ENCODE results near the gene KRT7. TPM values are rescaled to one million over a fixed set of nuclear protein-coding genes. Genes with fewer than 3 reads are reported as not detected.
A peak's percentile ranks its signal among the peaks of the same experiment; 100 is the strongest.

The KRT7 gene
- total RNA-seq = not detected

DNA sequence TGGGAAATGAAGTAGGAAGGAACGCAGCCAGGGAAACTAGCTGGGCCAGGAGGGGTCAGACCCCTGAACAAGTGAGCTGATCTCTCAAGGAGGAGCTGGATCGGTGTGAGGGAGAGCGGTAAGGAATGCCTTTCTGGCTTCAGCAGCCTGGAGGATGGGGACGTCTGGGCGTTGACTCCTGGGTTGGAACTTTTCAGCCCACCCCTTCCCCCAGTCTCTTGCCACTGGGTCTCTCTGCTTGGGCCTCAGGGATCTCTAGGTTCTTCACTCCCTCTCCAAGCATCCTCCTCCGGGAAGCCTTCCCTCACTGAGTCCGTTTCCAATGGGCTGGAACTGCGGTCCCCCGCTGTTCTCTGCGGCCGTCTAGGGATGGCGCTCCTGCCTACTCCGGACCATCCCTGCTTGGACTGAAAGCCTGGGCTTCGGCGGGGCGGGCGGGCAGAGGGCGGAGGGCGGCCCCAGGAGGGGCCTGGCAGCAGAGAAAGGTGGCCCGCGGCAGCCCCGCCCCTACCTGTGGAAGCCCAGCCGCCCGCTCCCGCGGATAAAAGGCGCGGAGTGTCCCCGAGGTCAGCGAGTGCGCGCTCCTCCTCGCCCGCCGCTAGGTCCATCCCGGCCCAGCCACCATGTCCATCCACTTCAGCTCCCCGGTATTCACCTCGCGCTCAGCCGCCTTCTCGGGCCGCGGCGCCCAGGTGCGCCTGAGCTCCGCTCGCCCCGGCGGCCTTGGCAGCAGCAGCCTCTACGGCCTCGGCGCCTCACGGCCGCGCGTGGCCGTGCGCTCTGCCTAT lies at the start of gene KRT7:
KRT7 (plus strand) TSS at position 570 of the 788 bp plus-strand sequence; CDS start at position 624, 54 bp downstream.
- Histone ChIP-seq H3K4me1 (ENCODE audit: control insufficient read depth in 3 of 3, insufficient read depth in 3 of 3, low read length in 3 of 3) (peaks cover 19 to 23% (median 19%) of the 10 kb centered on the region in 3 donors), H3K36me3 (ENCODE audit: control insufficient read depth in 3 of 3, insufficient read depth in 3 of 3, low read length in 3 of 3) (no peaks in the 10 kb centered on the region), H3K27me3 (ENCODE audit: control insufficient read depth in 3 of 3, insufficient read depth in 3 of 3, low read length in 3 of 3) (peaks cover 25 to 41% (median 38%) of the 10 kb centered on the region in 3 donors), H3K27ac (ENCODE audit: low read depth, low read length) (no peak within 1 kb of the TSS), H3K4me3 (ENCODE audit: low read length in 3 of 3) (no peak within 1 kb of the TSS), H3K9me3 (ENCODE audit: control insufficient read depth in 3 of 3, low read length in 3 of 3) (no peaks in the 10 kb centered on the region), H3K9ac (ENCODE audit: low read depth in 1 of 3, low read length in 3 of 3) (no peak within 1 kb of the TSS)

- peak overlapping the region; percentile 36 for H3K27ac ChIP-seq (ENCODE audit: low read depth, low read length)
- H3K27me3 ChIP-seq (ENCODE audit: control insufficient read depth in 3 of 3, insufficient read depth in 3 of 3, low read length in 3 of 3) = peaks cover 0 to 2% (median 0%) of the 10 kb centered on the region in 3 donors
- H3K4me1 ChIP-seq (ENCODE audit: control insufficient read depth in 3 of 3, insufficient read depth in 3 of 3, low read length in 3 of 3) = peaks cover 4 to 47% (median 35%) of the 10 kb centered on the region in 3 donors
- no peaks in the 10 kb centered on the region for H3K36me3 ChIP-seq (ENCODE audit: control insufficient read depth in 3 of 3, insufficient read depth in 3 of 3, low read length in 3 of 3)
- H3K4me3 ChIP-seq (ENCODE audit: low read length in 3 of 3) = no peak overlapping the region
- H3K9me3 ChIP-seq (ENCODE audit: control insufficient read depth in 3 of 3, low read length in 3 of 3) = no peaks in the 10 kb centered on the region
- H3K9ac ChIP-seq (ENCODE audit: low read depth in 1 of 3, low read length in 3 of 3) = peak overlapping the region in 2 of 3 donors; percentile 33 to 51
These were observed 49.5 kb upstream of the KRT7 start for GRCh38 chr12:52183544-52183910.

DNA sequence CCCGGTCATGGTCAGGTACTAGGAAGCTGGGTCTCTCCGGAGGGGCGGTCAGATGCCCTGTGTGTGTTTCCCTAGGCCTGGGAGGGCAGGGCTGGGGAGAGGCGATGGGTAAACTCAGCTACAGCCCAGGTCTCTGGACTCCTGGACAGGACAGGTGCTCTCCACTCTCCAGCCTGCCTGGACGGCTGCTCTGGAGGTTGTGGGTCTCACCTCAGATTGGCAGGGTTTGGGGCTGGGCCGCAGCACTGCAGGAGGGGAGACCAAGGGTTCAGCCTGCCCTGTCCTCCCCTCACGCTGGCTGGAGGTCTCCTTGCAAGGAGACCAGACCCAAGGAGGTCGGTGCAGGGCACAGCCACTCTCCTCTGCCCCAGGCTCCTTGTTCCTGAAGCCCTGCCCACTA lies 49.1 kb upstream of the KRT7 start:
- Histone ChIP-seq H3K9me3 (ENCODE audit: control insufficient read depth in 3 of 3, low read length in 3 of 3) (no peaks in the 10 kb centered on the region), H3K9ac (ENCODE audit: low read depth in 1 of 3, low read length in 3 of 3) (no peak overlapping the region), H3K27me3 (ENCODE audit: control insufficient read depth in 3 of 3, insufficient read depth in 3 of 3, low read length in 3 of 3) (peaks cover 0 to 2% (median 0%) of the 10 kb centered on the region in 3 donors), H3K27ac (ENCODE audit: low read depth, low read length) (peak overlapping the region; percentile 36), H3K4me3 (ENCODE audit: low read length in 3 of 3) (no peak overlapping the region), H3K36me3 (ENCODE audit: control insufficient read depth in 3 of 3, insufficient read depth in 3 of 3, low read length in 3 of 3) (no peaks in the 10 kb centered on the region), H3K4me1 (ENCODE audit: control insufficient read depth in 3 of 3, insufficient read depth in 3 of 3, low read length in 3 of 3) (peaks cover 4 to 47% (median 35%) of the 10 kb centered on the region in 3 donors)

GRCh38 chr12:52184813-52185212 lies 48.2 kb upstream of the KRT7 start:
- no peaks in the 10 kb centered on the region for H3K36me3 ChIP-seq (ENCODE audit: control insufficient read depth in 3 of 3, insufficient read depth in 3 of 3, low read length in 3 of 3)
- no peaks in the 10 kb centered on the region for H3K9me3 ChIP-seq (ENCODE audit: control insufficient read depth in 3 of 3, low read length in 3 of 3)
- peaks cover 4 to 43% (median 30%) of the 10 kb centered on the region in 3 donors for H3K4me1 ChIP-seq (ENCODE audit: control insufficient read depth in 3 of 3, insufficient read depth in 3 of 3, low read length in 3 of 3)
- peaks cover 0 to 2% (median 0%) of the 10 kb centered on the region in 3 donors for H3K27me3 ChIP-seq (ENCODE audit: control insufficient read depth in 3 of 3, insufficient read depth in 3 of 3, low read length in 3 of 3)
- no peak overlapping the region for H3K4me3 ChIP-seq (ENCODE audit: low read length in 3 of 3)
- H3K27ac ChIP-seq (ENCODE audit: low read depth, low read length) = no peak overlapping the region
- H3K9ac ChIP-seq (ENCODE audit: low read depth in 1 of 3, low read length in 3 of 3) = no peak overlapping the region

DNA sequence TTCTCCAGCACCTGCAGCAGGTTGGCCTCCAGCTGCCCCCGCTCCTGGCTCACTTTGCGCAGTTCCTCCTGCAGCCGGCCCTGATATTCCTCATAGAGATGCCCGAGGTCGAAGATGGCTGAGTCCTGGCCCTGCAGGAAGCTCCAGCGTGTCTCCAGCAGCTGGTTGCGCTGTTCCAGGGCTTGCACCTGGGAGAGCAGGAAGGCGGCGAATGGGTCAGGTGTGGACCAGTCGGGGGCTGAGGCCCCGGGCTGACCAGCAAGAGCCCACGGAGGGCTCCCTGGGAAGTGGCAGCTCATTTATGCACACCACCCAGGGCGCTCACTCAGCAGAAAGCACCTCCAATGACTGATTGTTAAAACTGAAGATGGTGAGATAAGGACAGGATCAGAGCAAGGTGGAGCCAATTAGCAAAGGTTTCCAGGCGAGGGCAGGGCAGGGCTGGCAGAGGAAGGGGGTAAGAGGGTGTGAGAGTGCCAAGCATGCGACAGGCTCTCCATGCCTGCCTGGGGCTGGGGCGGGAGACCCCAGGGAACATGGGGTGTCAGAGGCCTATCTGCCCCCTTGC lies 47.6 kb upstream of the KRT7 start:
- H3K27ac ChIP-seq (ENCODE audit: low read depth, low read length) = no peak overlapping the region
- H3K36me3 ChIP-seq (ENCODE audit: control insufficient read depth in 3 of 3, insufficient read depth in 3 of 3, low read length in 3 of 3) = no peaks in the 10 kb centered on the region
- H3K4me1 ChIP-seq (ENCODE audit: control insufficient read depth in 3 of 3, insufficient read depth in 3 of 3, low read length in 3 of 3) = peaks cover 4 to 43% (median 30%) of the 10 kb centered on the region in 3 donors
- H3K4me3 ChIP-seq (ENCODE audit: low read length in 3 of 3) = no peak overlapping the region
- no peak overlapping the region for H3K9ac ChIP-seq (ENCODE audit: low read depth in 1 of 3, low read length in 3 of 3)
- H3K9me3 ChIP-seq (ENCODE audit: control insufficient read depth in 3 of 3, low read length in 3 of 3) = no peaks in the 10 kb centered on the region
- peaks cover 0 to 2% (median 0%) of the 10 kb centered on the region in 3 donors for H3K27me3 ChIP-seq (ENCODE audit: control insufficient read depth in 3 of 3, insufficient read depth in 3 of 3, low read length in 3 of 3)

- Histone ChIP-seq H3K4me1 (ENCODE audit: control insufficient read depth in 3 of 3, insufficient read depth in 3 of 3, low read length in 3 of 3) (peaks cover 4 to 48% (median 35%) of the 10 kb centered on the region in 3 donors), H3K4me3 (ENCODE audit: low read length in 3 of 3) (no peak overlapping the region), H3K9ac (ENCODE audit: low read depth in 1 of 3, low read length in 3 of 3) (no peak overlapping the region), H3K27me3 (ENCODE audit: control insufficient read depth in 3 of 3, insufficient read depth in 3 of 3, low read length in 3 of 3) (peaks cover 0 to 2% (median 0%) of the 10 kb centered on the region in 3 donors), H3K9me3 (ENCODE audit: control insufficient read depth in 3 of 3, low read length in 3 of 3) (no peaks in the 10 kb centered on the region), H3K36me3 (ENCODE audit: control insufficient read depth in 3 of 3, insufficient read depth in 3 of 3, low read length in 3 of 3) (no peaks in the 10 kb centered on the region), H3K27ac (ENCODE audit: low read depth, low read length) (no peak overlapping the region)
These were observed 46.8 kb upstream of the KRT7 start for GRCh38 chr12:52186118-52186840.

DNA sequence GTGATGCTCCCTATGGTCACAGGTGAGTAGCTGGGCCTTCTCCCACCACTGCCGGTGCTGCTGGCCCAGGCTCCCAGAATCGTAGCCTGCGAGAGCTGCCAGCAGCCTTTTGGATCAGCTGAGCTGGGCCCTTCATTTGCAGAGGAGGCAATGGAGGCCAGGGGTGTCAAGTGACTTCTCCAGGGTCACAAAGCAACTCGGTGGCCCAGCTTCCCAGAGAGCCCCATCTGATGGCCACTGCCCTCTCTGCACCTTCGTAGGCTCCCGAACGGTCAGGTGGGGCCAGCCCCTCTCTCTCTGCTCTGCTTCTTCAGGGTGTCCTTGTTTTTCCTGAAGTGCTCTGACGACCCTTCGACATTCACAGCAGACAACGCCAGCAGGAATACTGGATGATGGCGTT lies 45.8 kb upstream of the KRT7 start:
- no peaks in the 10 kb centered on the region for H3K27me3 ChIP-seq (ENCODE audit: control insufficient read depth in 3 of 3, insufficient read depth in 3 of 3, low read length in 3 of 3)
- H3K9me3 ChIP-seq (ENCODE audit: control insufficient read depth in 3 of 3, low read length in 3 of 3) = no peaks in the 10 kb centered on the region
- H3K27ac ChIP-seq (ENCODE audit: low read depth, low read length) = no peak overlapping the region
- H3K9ac ChIP-seq (ENCODE audit: low read depth in 1 of 3, low read length in 3 of 3) = no peak overlapping the region
- no peak overlapping the region for H3K4me3 ChIP-seq (ENCODE audit: low read length in 3 of 3)
- H3K36me3 ChIP-seq (ENCODE audit: control insufficient read depth in 3 of 3, insufficient read depth in 3 of 3, low read length in 3 of 3) = no peaks in the 10 kb centered on the region
- peaks cover 5 to 48% (median 36%) of the 10 kb centered on the region in 3 donors for H3K4me1 ChIP-seq (ENCODE audit: control insufficient read depth in 3 of 3, insufficient read depth in 3 of 3, low read length in 3 of 3)

DNA sequence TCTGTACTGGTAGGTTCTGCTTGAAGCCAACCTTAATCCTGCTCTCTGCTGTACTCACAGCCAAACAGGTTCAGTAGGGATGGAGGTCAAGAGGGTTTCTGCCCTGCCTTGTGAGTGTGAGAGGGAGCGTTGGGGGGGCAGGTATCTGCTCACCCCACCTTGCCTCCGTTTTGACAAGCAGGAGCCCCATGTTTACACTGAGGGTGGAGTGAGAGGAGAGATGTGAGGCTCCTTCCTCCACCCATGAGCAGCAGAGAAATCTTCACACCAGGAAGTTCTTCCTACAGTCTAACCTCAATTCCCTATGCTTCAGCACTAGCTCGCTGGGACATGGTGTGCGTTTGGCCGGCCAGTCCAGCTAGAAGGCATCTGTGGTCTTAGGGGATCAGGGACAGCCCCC lies 45.4 kb upstream of the KRT7 start:
- no peaks in the 10 kb centered on the region for H3K27me3 ChIP-seq (ENCODE audit: control insufficient read depth in 3 of 3, insufficient read depth in 3 of 3, low read length in 3 of 3)
- no peaks in the 10 kb centered on the region for H3K36me3 ChIP-seq (ENCODE audit: control insufficient read depth in 3 of 3, insufficient read depth in 3 of 3, low read length in 3 of 3)
- H3K9ac ChIP-seq (ENCODE audit: low read depth in 1 of 3, low read length in 3 of 3) = no peak overlapping the region
- H3K27ac ChIP-seq (ENCODE audit: low read depth, low read length) = no peak overlapping the region
- H3K4me1 ChIP-seq (ENCODE audit: control insufficient read depth in 3 of 3, insufficient read depth in 3 of 3, low read length in 3 of 3) = peaks cover 9 to 48% (median 37%) of the 10 kb centered on the region in 3 donors
- H3K9me3 ChIP-seq (ENCODE audit: control insufficient read depth in 3 of 3, low read length in 3 of 3) = no peaks in the 10 kb centered on the region
- H3K4me3 ChIP-seq (ENCODE audit: low read length in 3 of 3) = no peak overlapping the region

DNA sequence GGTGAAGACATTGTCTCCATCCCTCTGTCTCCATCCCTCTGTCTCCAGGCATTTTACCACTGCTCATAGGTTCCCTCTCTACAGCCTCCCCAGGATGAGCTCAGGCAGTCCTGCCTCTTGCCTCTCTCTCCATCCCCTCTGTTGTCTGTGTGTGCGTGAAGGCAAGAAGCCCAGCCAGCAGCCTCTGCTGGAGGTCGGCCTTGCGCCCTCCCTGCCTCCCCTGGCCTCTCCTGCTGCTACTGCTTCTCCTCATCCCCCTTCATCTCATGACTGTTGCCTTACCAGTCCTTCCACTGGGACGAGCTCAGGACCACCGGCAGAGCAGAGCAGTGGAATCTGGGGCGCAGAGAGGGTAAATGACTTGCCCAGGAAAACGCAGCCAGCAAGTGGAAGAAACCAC lies 44.4 kb upstream of the KRT7 start:
- Histone ChIP-seq H3K27ac (ENCODE audit: low read depth, low read length) (no peak overlapping the region), H3K36me3 (ENCODE audit: control insufficient read depth in 3 of 3, insufficient read depth in 3 of 3, low read length in 3 of 3) (no peaks in the 10 kb centered on the region), H3K9me3 (ENCODE audit: control insufficient read depth in 3 of 3, low read length in 3 of 3) (no peaks in the 10 kb centered on the region), H3K9ac (ENCODE audit: low read depth in 1 of 3, low read length in 3 of 3) (no peak overlapping the region), H3K4me1 (ENCODE audit: control insufficient read depth in 3 of 3, insufficient read depth in 3 of 3, low read length in 3 of 3) (peaks cover 6 to 48% (median 34%) of the 10 kb centered on the region in 3 donors), H3K4me3 (ENCODE audit: low read length in 3 of 3) (no peak overlapping the region), H3K27me3 (ENCODE audit: control insufficient read depth in 3 of 3, insufficient read depth in 3 of 3, low read length in 3 of 3) (no peaks in the 10 kb centered on the region)
